Pulmonary artery endothelial cell (primary cell): ENCODE measurements around the gene CDC37L1. TPM values are rescaled to one million over a fixed set of nuclear protein-coding genes. Genes with fewer than 3 reads are reported as not detected.
"Not testable (repeated sequence)": the region's sequence is repeated elsewhere in the genome, so short reads cannot be mapped to it uniquely, and the experiment has no call there.

Experiments
- DNase-seq: peaks from one replicate; pipeline ENCODE4 v3.0.0-alpha.2; 2011; ENCODE audit warnings: low read depth, low spot score
- total RNA-seq: library from RNA; depleted of rRNA; stranded (reverse); fragments of >200 nt; gene quantifications from 2 replicates; pipeline ENCODE4 v1.2.3, GENCODE V29; 2014

CDC37L1 gene
- total RNA-seq, 1 donor from 2014 or later, result 8.5 TPM

DNA sequence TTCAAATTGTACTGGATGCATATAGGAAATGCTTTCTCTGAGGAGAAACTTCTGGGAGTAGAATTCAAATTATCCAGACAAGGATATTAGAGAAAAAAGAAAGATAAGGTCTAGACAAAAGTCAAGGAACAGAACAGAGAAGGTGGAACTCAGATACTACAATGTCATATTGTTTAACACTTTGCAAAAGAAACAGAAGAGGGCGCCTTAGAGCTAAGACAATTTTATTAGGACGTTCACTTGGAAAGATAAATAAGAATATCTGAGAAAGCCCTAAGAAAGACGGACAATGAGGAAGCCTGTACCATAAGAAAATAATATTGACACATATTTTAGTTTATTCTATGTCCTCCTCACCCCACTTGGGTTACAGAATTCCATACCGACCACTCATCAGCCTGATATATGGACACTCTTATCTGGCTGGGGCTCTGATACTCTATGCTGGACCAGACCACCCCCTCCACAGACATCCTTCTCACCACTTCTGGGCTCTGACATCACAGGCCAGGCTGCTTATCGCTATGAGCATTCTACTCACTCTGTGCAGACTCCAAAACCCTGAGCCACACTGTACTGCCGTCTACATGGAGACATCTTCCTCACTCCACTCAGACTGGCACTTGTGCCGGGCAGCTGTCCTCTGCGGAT, 70.8 kb downstream of the CDC37L1 start:
- no peak for DNase-seq

GRCh38 chr9:4754530-4754929, 75.2 kb downstream of the CDC37L1 start:
- not testable (repeated sequence) for DNase-seq

DNA sequence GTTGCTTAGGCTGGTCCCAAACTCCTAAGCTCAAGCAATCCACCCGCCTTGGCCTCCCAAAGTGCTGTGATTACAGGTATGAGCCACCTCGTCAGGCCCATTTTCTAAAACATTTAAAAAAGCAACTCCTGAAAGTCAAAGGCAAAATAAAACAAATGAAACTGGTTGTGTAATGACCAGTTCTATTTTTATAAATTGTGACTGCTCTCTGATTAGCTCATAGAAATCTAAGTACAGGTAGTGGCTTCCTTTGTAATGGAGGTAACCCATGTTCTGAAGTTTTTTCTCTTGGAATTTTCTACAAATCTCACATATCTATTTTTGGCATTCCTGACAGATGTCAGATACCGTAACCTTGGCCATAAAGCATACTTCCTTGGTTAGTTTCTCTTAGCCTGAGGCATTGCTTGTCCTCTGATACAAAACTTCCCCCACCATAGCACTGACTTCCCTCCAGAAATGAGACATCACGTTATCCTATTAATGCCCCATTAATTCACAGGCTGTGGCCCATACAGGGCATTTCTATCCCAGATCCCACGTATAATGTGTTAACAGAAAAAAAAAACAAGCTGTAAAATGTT, 75.7 kb downstream of the CDC37L1 start:
- no peak for DNase-seq

DNA sequence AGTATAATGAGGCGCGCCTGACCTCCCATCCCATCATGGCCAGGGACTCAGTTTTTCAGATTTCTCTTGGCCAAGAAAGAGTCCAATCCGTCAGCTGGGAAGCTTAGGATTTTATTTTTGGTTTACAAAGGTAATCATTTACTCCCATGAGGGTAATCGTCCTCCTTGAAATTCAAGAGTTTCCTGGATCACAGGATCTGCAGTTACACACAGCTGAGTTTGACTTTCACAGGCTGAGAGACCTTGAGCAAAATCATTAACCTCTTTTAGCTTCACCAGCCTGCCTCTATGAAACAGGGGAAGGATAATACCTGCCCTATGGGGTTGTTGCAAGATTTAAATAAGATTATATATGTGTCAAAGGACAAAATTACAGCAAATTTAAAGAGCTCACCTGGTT, 77.1 kb downstream of the CDC37L1 start:
- DNase-seq, result no peak

Other genes with a start within 250 kb of the CDC37L1 start
- gene SLC1A1, start 189.1 kb upstream of the CDC37L1 start, total RNA-seq, result 17.4 and 24.0 TPM in 2 replicates
- 5.5 and 6.1 TPM in 2 replicates for gene PLPP6, start 17.3 kb upstream of the CDC37L1 start, total RNA-seq
- 1.5 and 2.5 TPM in 2 replicates for gene SPATA6L, start 13.1 kb upstream of the CDC37L1 start, total RNA-seq
- gene AK3, start 61.6 kb downstream of the CDC37L1 start, total RNA-seq, result 53.0 and 54.0 TPM in 2 replicates
- gene RCL1, start 113.4 kb downstream of the CDC37L1 start, total RNA-seq, result 20.8 and 21.5 TPM in 2 replicates